Measurements from ENCODE around the gene CCDC33.

The CCDC33 gene

GRCh38 chr15:74317820-74318375 is 81.8 kb downstream of the CCDC33 start:
- no peak for DNase-seq

GRCh38 chr15:74318376-74319137 is 82.4 kb downstream of the CCDC33 start:
- no peak for DNase-seq

- DNase-seq, result no peak
These were observed 83.0 kb downstream of the CCDC33 start for GRCh38 chr15:74319138-74319460.

GRCh38 chr15:74319596-74320351 is 83.6 kb downstream of the CCDC33 start:
- DNase-seq, result no peak

GRCh38 chr15:74320352-74321247 is 84.5 kb downstream of the CCDC33 start:
- DNase-seq, result no peak

GRCh38 chr15:74322558-74323180 is 86.5 kb downstream of the CCDC33 start:
- no peak for DNase-seq

- no peak for DNase-seq
These were observed 88.6 kb downstream of the CCDC33 start for GRCh38 chr15:74324714-74325113.

- DNase-seq, result no peak
These were observed 90.6 kb downstream of the CCDC33 start for GRCh38 chr15:74326746-74327145.

GRCh38 chr15:74327756-74328155 is 91.6 kb downstream of the CCDC33 start:
- DNase-seq, result no peak

- no peak for DNase-seq
These were observed 92.4 kb downstream of the CCDC33 start for GRCh38 chr15:74328331-74329056.

- no peak for DNase-seq
These were observed 94.8 kb downstream of the CCDC33 start for GRCh38 chr15:74330861-74331408.

GRCh38 chr15:74332011-74332410 is 95.9 kb downstream of the CCDC33 start:
- DNase-seq, result no peak

- no peak for DNase-seq
These were observed 96.5 kb downstream of the CCDC33 start for GRCh38 chr15:74332611-74333010.

GRCh38 chr15:74333093-74333492 is 97.0 kb downstream of the CCDC33 start:
- no peak for DNase-seq

GRCh38 chr15:74333662-74334061 is 97.5 kb downstream of the CCDC33 start:
- DNase-seq, result no peak

- DNase-seq, result no peak
These were observed 98.0 kb downstream of the CCDC33 start for GRCh38 chr15:74334127-74334526.

GRCh38 chr15:74335396-74335795 is 99.3 kb downstream of the CCDC33 start:
- DNase-seq, result no peak

GRCh38 chr15:74336061-74337005 is 100.2 kb downstream of the CCDC33 start:
- DNase-seq, result no peak

- no peak for DNase-seq
These were observed 101.0 kb downstream of the CCDC33 start for GRCh38 chr15:74337146-74337545.

- no peak for DNase-seq
These were observed 101.6 kb downstream of the CCDC33 start for GRCh38 chr15:74337607-74338211.
